Stimulated activated memory B cell treated with anti-CD40 and anti-IgM and Interleukin-4, amounts not matched to agents 10 μg/mL and 1 μg/mL and 100 μg/mL, for 72 hours (primary cell): ENCODE results near the gene DIMT1.

ENCODE experiments used
- ATAC-seq: fragments of 150-1000 bp; cut with Tn5 transposase; 2 replicates; pipeline ENCODE4 v1.10.0; 2021
- H3K27ac Mint-ChIP-seq: one replicate; pipeline ENCODE4 v1.8.0; 2022; ENCODE audit warnings: mild to moderate bottlenecking, mixed read lengths
- H3K27me3 Mint-ChIP-seq: one replicate; pipeline ENCODE4 v1.8.0; 2022; ENCODE audit warnings: mixed read lengths
- H3K36me3 Mint-ChIP-seq: one replicate; pipeline ENCODE4 v1.8.0; 2022; ENCODE audit warnings: mixed read lengths
- H3K4me1 Mint-ChIP-seq: one replicate; pipeline ENCODE4 v1.8.0; 2022; ENCODE audit warnings: mixed read lengths
- H3K4me3 Mint-ChIP-seq: one replicate; pipeline ENCODE4 v1.8.0; 2022; ENCODE audit warnings: mild to moderate bottlenecking, moderate library complexity, mixed read lengths
- H3K9me3 Mint-ChIP-seq: one replicate; pipeline ENCODE4 v1.8.0; 2022; ENCODE audit warnings: mixed read lengths

DIMT1 gene

DNA sequence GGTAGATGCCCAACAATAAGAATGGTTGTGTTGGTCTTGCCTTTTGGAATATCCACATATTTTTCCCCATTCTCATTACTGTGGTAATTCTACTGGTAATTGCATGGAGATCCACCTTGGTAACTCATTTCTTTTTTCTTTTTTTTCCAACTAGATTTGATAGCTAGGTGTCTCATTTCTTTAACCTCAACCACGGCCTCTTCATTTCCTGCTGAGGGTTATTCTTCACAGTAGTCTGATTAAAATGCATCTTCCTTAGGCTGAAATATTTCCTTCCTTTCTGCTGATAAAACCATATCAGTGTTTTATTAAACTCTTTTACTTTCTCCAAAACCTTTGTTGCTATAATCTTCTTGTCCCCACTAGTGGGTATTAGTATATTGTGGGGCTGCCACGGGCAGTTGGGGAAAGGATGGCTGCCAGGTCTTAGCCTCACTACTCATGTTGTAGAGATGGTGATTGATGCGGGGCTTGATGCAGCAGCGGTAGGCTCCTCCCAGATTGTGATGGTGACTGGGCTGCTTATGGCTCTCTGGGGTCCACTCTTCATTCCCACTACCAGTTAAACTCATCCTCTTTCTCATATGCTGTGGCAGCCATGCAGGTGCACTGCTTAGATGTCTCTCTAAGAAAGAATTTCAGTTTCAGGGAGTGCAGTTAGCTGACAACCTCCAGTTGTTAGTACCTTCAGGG lies 61.8 kb downstream of the DIMT1 start:
- H3K36me3 Mint-ChIP-seq: peaks cover 12% of the 10 kb centered on the region
- H3K4me3 Mint-ChIP-seq: no peak overlapping the region
- peaks cover 42% of the 10 kb centered on the region for H3K4me1 Mint-ChIP-seq
- ATAC-seq: no peak
- no peak overlapping the region for H3K27ac Mint-ChIP-seq
- H3K27me3 Mint-ChIP-seq: no peaks in the 10 kb centered on the region
- no peaks in the 10 kb centered on the region for H3K9me3 Mint-ChIP-seq

DNA sequence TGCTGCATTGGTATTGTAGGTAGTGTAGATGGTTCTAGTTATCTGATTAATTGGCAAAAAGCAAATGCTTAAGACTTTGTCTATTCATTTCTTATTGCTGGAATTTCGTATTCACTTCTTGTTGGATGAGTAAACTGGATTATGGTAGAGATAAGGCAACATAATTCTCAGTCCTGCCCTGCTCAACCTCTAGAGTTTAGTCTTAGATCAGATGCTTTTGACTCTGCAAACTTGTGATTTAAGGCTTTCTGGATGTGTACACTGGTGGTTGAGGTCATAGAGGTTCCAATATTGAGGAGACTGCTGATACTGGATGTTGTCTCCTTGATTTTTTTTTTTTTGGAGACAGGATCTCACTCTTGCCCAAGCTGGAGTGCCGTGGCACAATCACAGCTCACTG lies 62.7 kb downstream of the DIMT1 start:
- peaks cover 42% of the 10 kb centered on the region for H3K4me1 Mint-ChIP-seq
- H3K27me3 Mint-ChIP-seq: no peaks in the 10 kb centered on the region
- peaks cover 12% of the 10 kb centered on the region for H3K36me3 Mint-ChIP-seq
- H3K4me3 Mint-ChIP-seq: no peak overlapping the region
- H3K27ac Mint-ChIP-seq: no peak overlapping the region
- no peaks in the 10 kb centered on the region for H3K9me3 Mint-ChIP-seq
- ATAC-seq: no peak

DNA sequence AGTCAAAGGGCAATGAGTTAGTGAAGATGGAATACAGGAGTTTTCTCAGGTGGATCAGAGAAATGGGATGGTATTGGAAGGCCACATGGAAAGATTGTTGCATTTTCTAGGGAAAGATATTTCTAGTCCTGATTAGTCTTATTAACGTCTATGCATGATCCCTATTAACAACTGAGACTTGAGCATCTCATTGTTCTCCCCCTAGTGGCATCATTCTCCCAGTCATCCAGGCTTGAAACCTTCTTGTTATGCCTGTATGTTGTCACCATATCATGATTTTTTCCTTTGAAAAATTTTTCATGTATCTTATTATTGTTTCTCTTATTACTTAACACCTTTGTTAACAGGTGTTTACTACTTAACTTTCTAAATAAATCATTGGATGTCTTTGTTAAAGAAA lies 63.3 kb downstream of the DIMT1 start:
- peaks cover 42% of the 10 kb centered on the region for H3K4me1 Mint-ChIP-seq
- no peak for ATAC-seq
- H3K27me3 Mint-ChIP-seq: no peaks in the 10 kb centered on the region
- no peak overlapping the region for H3K27ac Mint-ChIP-seq
- H3K4me3 Mint-ChIP-seq: no peak overlapping the region
- H3K36me3 Mint-ChIP-seq: peaks cover 12% of the 10 kb centered on the region
- H3K9me3 Mint-ChIP-seq: no peaks in the 10 kb centered on the region
